ENCODE measurements around the gene MAP4K2.

DNA sequence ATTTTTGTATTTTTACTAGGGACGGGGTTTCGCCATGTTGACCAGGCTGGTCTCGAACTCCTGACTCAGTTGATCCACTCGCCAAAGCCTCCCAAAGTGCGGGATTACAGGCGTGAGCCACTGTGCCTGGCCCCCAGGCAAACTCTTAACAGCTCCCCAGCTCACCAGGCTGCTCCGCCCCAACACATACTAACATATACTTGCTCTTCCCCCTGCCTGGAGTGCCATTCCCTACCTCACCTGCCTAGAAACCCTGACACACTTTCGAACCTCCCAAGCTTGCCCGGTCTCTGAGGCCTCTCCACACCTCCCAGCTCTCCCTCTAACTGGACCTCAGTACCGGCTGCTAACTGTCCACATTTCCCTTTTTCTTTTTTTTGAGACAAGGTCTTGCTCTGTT, 8.5 kb downstream of the MAP4K2 start:
- TF ChIP-seq POLR2A (IDR thresholded peaks at IDR 0.05; ENCODE audit: low read depth, low read length) (no peak), POLR2AphosphoS5 (IDR thresholded peaks at IDR 0.05; ENCODE audit: low read depth, low read length) (no peak), TAF1 (IDR thresholded peaks at IDR 0.05; ENCODE audit: low read depth, low read length) (no peak)

Measured in GM12891 (cell line).